ENCODE data around the gene RNF144A.

Gene RNF144A

DNA sequence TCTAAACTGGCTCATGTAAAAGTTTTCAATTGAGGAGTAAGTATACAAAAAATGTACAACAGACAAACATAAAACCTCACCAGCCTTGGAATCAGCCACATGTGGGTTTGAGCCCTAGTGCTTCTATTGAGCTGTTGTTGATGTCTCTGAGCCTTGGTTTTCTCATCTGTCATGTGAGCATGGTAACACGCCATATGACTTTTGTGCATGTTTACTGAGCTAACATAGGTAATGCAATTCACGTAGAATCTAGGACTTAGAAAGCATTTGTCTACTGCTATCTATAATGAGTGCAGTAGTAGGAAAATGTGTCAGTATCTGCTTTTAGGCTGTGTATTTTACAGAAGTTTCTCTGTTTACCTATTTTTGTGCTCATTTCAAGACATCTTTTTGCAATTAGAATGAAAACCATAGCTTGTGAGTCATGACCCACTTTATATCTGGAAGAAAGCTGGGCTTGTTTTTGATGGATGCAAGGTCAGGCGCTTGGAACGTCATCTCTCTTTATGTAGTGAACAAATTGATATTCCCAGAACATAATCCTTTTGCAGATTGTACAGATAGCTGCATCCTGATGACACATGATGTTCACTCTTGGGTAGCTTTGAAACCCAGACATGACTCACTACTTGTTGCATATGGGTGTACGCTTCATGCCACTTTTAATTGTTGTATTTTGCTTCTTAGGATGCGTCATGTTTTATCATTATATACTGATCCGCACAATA lies 94.3 kb downstream of the RNF144A start:
- no peak for FAIRE-seq

- FAIRE-seq, result no peak
These were observed 95.0 kb downstream of the RNF144A start for GRCh38 chr2:7012141-7012764.

DNA sequence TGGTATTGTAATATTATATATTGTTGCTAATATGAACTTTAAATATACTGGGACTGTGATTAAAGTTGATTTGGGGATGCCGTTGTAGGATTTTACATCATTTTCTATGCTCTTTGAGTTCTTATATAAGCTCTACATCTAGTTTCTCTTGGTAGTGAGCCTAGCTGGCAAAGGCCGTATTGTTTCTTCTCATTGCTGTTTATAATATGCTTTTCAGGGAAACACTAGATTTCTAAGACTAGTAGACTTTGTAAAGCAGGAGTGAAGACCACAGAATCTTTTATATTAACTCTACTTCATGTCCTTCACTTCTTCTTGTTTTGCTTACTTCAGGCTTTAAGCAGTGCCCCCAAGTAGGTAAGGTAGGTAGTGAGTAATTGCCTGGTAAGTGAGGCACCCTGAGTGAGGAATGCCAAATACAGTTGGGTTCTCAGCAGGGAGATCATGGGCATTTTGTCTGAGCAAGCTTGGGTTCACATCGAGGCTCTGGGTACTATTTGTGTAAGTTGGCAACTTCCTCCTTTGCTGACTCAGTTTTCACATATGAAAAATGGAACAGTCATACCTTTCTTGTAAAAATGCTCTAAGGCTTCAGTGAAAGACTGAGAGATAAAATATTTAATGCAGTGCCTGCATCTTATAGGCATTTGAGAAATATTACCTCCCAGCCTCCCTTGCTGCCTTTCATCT lies 96.4 kb downstream of the RNF144A start:
- no peak for FAIRE-seq

DNA sequence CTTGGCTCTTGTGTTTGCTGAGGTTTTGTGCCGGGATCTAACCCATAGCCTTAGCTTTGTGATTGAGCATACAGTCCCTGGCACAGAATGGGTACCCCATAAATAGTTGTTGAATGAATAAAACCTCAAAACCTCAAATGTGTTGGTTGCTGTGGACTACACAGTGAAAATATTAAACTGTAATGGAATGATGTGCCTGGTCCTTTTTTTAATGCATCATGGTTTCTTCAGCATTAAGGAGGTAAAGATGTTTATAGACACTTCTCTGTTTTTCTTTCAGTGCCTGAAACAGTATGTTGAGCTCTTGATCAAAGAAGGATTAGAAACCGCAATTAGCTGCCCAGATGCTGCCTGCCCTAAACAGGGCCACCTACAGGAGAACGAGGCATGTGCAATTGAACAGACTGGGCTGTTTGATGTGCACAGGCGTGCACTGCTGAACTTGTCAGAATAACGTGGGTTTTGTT lies 97.0 kb downstream of the RNF144A start:
- FAIRE-seq, result no peak

DNA sequence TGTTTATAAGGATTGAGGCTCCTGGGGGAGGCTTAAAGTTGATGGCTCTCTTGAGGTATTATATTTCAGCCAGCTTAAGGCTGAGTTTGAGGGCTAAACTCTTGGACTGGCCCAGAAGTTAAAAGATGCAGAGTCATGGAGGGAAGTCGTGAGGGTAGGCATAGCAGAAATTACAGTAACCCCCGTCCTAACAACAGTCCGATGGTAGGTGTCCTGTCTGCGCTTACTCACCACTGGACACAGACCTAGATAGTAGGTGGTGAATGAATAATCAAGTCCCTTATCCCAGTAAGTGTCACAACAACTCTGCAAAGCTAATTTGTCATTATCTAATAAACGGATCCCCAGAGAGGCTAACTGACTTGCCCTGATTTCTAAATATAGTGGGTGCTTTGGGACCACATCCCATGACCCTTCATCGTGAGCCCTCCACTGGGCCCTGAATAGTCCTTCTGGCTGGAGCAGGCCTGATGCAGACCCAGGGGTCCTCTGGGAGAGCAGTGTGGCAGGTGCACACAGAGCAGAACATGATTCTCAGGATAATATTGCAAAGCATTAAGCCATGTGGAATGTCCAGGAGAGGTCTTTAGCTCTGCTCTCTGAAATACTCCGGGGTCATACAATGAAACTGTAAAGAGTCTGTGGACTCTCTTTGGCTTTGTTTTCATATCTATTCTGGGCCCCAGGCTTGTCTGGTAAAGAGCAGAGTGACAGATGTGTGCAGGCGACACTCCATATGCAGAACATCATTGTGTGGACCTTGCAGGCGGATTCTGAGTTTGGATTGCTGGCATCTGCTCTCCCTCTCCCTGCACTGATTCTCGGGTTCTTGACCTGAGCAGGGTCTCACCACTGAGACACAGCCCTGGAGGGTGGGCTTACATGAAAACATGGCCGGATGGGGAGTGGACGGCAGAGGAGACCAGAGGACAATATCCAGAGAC lies 98.1 kb downstream of the RNF144A start:
- FAIRE-seq, result no peak

- FAIRE-seq, result no peak
These were observed 98.9 kb downstream of the RNF144A start for GRCh38 chr2:7016148-7016547.

DNA sequence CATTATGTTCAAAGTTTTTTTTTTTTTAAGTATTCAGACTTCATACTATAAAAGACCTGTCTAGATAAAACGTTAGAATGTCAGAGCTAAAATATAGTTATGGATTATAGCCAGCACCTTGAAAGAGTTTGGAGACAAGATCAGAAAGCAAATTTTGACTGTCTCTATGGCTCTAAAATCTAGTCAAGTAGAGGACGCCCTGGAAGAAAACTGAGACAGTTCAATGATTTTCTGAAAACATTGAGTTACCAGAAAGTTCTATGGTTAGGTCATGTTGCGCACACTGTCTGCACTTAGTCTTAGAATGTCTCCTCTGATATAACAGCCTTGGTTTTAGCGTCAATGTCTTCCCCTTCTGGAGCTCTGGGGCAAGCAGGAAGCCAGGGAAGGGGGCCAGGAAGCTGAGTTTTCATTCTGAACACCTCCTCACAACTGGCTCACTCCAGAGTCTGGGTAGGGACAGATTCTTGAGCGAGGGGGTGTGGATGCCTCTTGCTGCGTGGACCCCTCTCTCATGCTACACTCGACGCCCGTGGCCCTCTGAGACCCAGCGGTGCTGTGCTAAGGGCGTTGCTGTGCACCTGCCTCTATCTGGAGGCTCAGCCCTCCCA lies 99.5 kb downstream of the RNF144A start:
- no peak for FAIRE-seq

- no peak for FAIRE-seq
These were observed 100.6 kb downstream of the RNF144A start for GRCh38 chr2:7017671-7018281.

DNA sequence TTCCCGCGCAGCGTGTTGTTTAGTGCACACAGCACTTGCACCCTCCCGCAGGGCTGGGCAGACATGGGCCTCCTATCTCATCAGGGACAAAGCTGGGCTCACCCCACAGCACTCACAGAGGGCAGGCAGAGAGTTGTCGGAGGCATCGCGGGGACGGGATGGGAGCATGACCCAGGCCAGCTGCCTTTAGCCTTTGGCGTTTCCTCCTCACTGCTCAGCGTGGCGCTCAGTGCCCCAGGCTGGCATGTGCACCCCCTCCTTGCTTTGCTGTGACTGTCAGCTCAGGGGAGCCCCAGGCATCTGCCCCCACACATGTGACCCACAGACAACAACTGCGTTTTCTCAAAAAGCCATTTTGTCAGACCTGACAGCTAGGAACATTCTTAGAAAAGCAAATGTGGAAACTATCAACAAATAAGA lies 101.1 kb downstream of the RNF144A start:
- FAIRE-seq, result no peak

- FAIRE-seq, result no peak
These were observed 101.6 kb downstream of the RNF144A start for GRCh38 chr2:7018767-7019166.

GRCh38 chr2:7019191-7019590 lies 102.0 kb downstream of the RNF144A start:
- no peak for FAIRE-seq

DNA sequence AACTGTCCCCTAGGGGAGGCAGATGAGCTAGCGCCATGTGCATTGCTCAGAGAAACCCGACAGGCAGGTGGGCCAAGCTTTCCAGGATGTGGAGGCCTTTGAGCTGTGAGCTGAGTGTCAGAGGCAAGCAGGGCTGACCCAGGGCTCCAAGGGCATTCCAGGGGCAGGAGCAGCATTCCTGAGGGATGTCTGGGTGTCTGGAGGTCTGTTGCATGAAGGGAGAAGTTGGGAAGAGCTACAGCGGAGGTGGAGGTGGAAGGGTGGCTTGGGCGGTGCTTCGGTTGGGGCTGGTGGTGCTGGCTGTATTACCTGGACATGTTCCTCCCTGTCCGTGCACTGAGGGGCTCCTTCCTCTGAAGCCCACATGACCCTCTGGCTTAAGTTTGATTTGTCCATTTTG lies 102.8 kb downstream of the RNF144A start:
- no peak for FAIRE-seq

GRCh38 chr2:7020468-7020867 lies 103.3 kb downstream of the RNF144A start:
- FAIRE-seq, result no peak

DNA sequence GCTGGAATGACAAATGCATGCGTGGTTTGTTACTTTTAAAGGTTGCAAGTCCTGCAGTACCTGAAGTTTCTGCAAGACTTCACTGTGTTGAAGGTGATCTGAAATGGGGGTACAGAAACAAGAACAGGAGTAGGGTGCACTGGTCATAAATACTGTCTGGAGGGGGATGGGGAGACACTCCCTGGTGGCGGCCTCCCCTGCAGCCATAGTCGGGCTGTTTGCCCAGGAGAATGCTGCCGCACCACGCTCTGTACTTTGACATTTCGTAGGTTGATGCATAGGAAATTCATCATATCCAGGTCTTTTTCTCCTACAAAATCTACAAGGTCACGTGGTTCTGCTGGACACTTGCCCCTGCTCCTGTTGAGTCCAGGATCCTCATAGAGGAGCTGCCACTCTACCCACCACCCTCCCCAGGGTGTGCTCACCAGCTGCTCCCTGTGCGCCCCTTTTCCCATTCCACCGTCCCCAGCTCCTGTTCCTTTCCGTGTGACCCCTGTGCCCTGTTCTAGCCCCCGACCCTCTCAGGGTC lies 103.8 kb downstream of the RNF144A start:
- no peak for FAIRE-seq

GRCh38 chr2:7022492-7023385 lies 105.5 kb downstream of the RNF144A start:
- no peak for FAIRE-seq

DNA sequence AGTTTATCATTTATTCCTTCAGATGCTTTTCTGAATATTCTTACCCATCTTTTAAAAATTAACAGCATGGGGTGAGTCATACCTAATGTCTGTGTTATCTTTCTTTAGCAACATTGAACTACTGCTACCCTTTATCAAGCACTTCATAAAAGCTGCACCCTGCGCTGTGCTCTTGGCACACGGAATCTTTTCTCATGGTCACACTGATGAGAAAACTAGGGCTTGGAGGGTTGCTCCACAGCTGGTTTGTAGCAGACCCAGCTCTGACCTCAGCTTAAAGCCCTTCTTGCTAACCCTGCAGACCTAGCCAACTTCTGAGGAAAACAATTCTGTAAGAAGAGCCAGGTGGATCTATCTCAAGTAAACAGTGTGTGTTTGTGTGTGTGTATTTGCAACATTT lies 106.3 kb downstream of the RNF144A start:
- FAIRE-seq, result no peak

- no peak for FAIRE-seq
These were observed 107.0 kb downstream of the RNF144A start for GRCh38 chr2:7024261-7024660.

DNA sequence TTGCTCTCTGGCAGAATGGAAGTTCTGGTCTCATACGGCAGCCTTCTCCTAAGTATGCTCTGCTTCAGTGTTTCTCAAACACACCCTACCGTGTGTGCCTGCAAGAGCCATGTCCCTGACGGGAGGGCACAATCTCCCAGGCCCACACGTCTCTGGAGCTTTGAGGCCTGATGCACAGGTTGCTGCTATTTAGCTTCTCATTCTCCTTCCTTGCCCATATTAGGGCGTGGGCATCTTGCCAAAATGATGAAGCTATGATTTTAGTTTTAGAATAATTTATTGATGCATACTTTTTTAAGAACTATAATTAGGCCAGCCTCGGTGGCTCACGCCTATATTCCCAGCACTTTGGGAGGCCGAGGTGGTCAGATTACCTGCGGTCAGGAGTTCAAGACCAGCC lies 107.9 kb downstream of the RNF144A start:
- FAIRE-seq, result no peak

- no peak for FAIRE-seq
These were observed 109.5 kb downstream of the RNF144A start for GRCh38 chr2:7026742-7027141.

GRCh38 chr2:7027411-7027810 lies 110.2 kb downstream of the RNF144A start:
- no peak for FAIRE-seq

Data from A204.1 (cell line).